Endothelial cell of umbilical vein (primary cell): ENCODE results near the gene PITX2. TPM values are rescaled to one million over a fixed set of nuclear protein-coding genes. Genes with fewer than 3 reads are reported as not detected.

ENCODE experiments used
- BruUV-seq: library from RNA; stranded (reverse); fragments of 400-500 nt; replicated peaks from 2 replicates; lab custom pipeline; 2021; lab: Mats Ljungman, UMichigan
- CTCF ChIA-PET: fragments of 300-600, 350-600 bp; sonication (Branson Sonifier 250); formaldehyde crosslinking; loops from one replicate; lab custom pipeline; 2021; ENCODE audit warnings: antibody characterized with exemption, inconsistent platforms; lab: Charles Lee
- POLR2A ChIA-PET: fragments of 300-600, 350-600 bp; sonication (Branson Sonifier 250); formaldehyde crosslinking; loops from one replicate; lab custom pipeline; 2021; ENCODE audit warnings: antibody characterized with exemption, inconsistent platforms; lab: Charles Lee
- DNase-seq: peaks from one replicate; pipeline ENCODE4 v3.0.0-alpha.2; 2011; ENCODE audit warnings: low read depth, low spot score
- FAIRE-seq: peaks from 2 replicates; lab custom pipeline; 2011; peaks lifted over from hg19 to GRCh38; lab: Jason Lieb, UNC
- H2AFZ ChIP-seq: 2 replicates; pipeline ENCODE4 v1.6.0; 2012; ENCODE audit warnings: low read depth, low read length, control low read depth, inconsistent platforms
- H3K27ac ChIP-seq: 2 replicates; pipeline ENCODE4 v1.5.1; 2011; ENCODE audit warnings: low read depth, mild to moderate bottlenecking, control low read depth, low read length, moderate library complexity; ENCODE audit not compliant: insufficient read depth
- H3K27me3 ChIP-seq, 2 experiments: 2 replicates each; pipeline versions ENCODE4 v1.6.0 to v1.6.1; 2011; ENCODE audit warnings: low read length in 2 of 2, mixed read lengths in 1 of 2; ENCODE audit not compliant: control insufficient read depth in 2 of 2, insufficient read depth in 2 of 2
- H3K36me3 ChIP-seq, 2 experiments: 2 replicates in 1 of 2; 3 replicates in 1 of 2; pipeline ENCODE4 v1.5.1; 2011; ENCODE audit warnings: low read length in 2 of 2, mild to moderate bottlenecking in 1 of 2, moderate library complexity in 1 of 2; ENCODE audit not compliant: control insufficient read depth in 2 of 2, insufficient read depth in 2 of 2; ENCODE audit errors: extremely low read depth in 1 of 2
- H3K4me1 ChIP-seq: 3 replicates; pipeline ENCODE4 v1.5.1; 2011; ENCODE audit warnings: mild to moderate bottlenecking, low read length; ENCODE audit not compliant: control insufficient read depth, insufficient read depth; ENCODE audit errors: extremely low read depth
- H3K4me2 ChIP-seq: 2 replicates; pipeline ENCODE4 v1.6.1; 2011; ENCODE audit warnings: low read length, control low read depth, mixed read lengths; ENCODE audit not compliant: insufficient read depth
- H3K4me3 ChIP-seq, 3 experiments: fragments of 200-600 bp in 1 of 3; sonication (generic), shearing (Covaris generic) in 1 of 3; replicated peaks in 1 of 3; 2 replicates each; pipeline ENCODE4 v1.5.1; 2011 to 2016; ENCODE audit warnings: control low read depth in 3 of 3, low read length in 3 of 3, mild to moderate bottlenecking in 2 of 3, inconsistent platforms in 1 of 3, low read depth in 1 of 3, moderate library complexity in 1 of 3; ENCODE audit not compliant: insufficient read depth in 1 of 3
- H3K79me2 ChIP-seq: 2 replicates; pipeline ENCODE4 v1.6.0; 2012; ENCODE audit warnings: low read length, inconsistent platforms; ENCODE audit not compliant: control insufficient read depth, insufficient read depth
- H3K9ac ChIP-seq: replicated peaks from 2 replicates; pipeline ENCODE3; 2011; ENCODE audit warnings: low read length, control low read depth; ENCODE audit not compliant: insufficient read depth; ENCODE audit errors: extremely low read depth
- H3K9me1 ChIP-seq: replicated peaks from 3 replicates; pipeline ENCODE4 v1.6.0; 2011; ENCODE audit warnings: mild to moderate bottlenecking, low read length; ENCODE audit not compliant: control insufficient read depth, insufficient read depth; ENCODE audit errors: extremely low read depth
- H3K9me3 ChIP-seq: replicated peaks from 2 replicates; pipeline ENCODE4 v1.5.1; 2012; ENCODE audit warnings: low read length, inconsistent platforms; ENCODE audit not compliant: control insufficient read depth, insufficient read depth
- H4K20me1 ChIP-seq: replicated peaks from 2 replicates; pipeline ENCODE3; 2011; ENCODE audit warnings: mild to moderate bottlenecking, low read length; ENCODE audit not compliant: control insufficient read depth, insufficient read depth; ENCODE audit errors: extremely low read depth
- EZH2 ChIP-seq: IDR thresholded peaks from 2 replicates; pipeline ENCODE4 v1.6.1; 2012; ENCODE audit warnings: borderline replicate concordance, low read depth, mild to moderate bottlenecking, moderate library complexity, low read length, inconsistent platforms; ENCODE audit not compliant: severe bottlenecking
- FOS ChIP-seq: IDR thresholded peaks from 2 replicates; pipeline ENCODE4 v1.6.1; 2011; ENCODE audit warnings: mild to moderate bottlenecking, low read length, moderate library complexity, borderline replicate concordance; ENCODE audit not compliant: insufficient read depth
- GATA2 ChIP-seq: IDR thresholded peaks from 2 replicates; pipeline ENCODE4 v1.7.0; 2011; ENCODE audit warnings: low read depth, mild to moderate bottlenecking, moderate library complexity, mixed read lengths, low read length; ENCODE audit not compliant: insufficient read length, insufficient read depth
- MYC ChIP-seq: IDR thresholded peaks from one replicate; pipeline ENCODE4 v1.6.1; 2011; ENCODE audit warnings: mild to moderate bottlenecking, low read depth, low read length
- POLR2A ChIP-seq: IDR thresholded peaks from 2 replicates; pipeline ENCODE4 v1.6.1; 2012; ENCODE audit warnings: low read depth, mild to moderate bottlenecking, control low read depth, low read length
- POLR2AphosphoS5 ChIP-seq: IDR thresholded peaks from 2 replicates; pipeline ENCODE4 v1.6.1; 2012; ENCODE audit warnings: low read depth, mild to moderate bottlenecking, control low read depth, low read length, moderate library complexity; ENCODE audit not compliant: insufficient read depth
- dilution Hi-C: fragments of 300-500 bp; cut with MboI; formaldehyde crosslinking; loops from one replicate; pipeline ENCODE4 v1.15.0; 2019; ENCODE audit warnings: low sequenced_read_pairs; ENCODE audit not compliant: extremely low pct_ligation_motif_present
- intact Hi-C: fragments of 100-400 bp; cut with micrococcal nuclease; formaldehyde crosslinking; loops from one replicate; pipeline ENCODE4 v1.10.0; 2022
- polyA plus RNA-seq, 4 experiments: library from polyadenylated mRNA; depleted of rRNA in 3 of 4; stranded (reverse) in 3 of 4; unstranded in 1 of 4; fragments of >200 nt; gene quantifications; 2 replicates each; pipeline versions ENCODE4 v1.2.1 to v1.2.3, GENCODE V29; 2011 to 2012; ENCODE audit warnings: missing spikeins in 1 of 4
- total RNA-seq: library from RNA; stranded (reverse); gene quantifications from 2 replicates; pipeline ENCODE4 v1.2.3, GENCODE V29; 2021
- TF ChIP-seq, protein P1 (sequence below): IDR thresholded peaks from 2 replicates; pipeline ENCODE4 v1.6.1; 2011; ENCODE audit not compliant: insufficient read depth, insufficient read length

Gene PITX2
- total and polyA plus RNA-seq, 2 donors (not counting 3 experiments of a cell fraction or from before 2014, with no cell fraction given) = 0.04 to 0.31 TPM

DNA sequence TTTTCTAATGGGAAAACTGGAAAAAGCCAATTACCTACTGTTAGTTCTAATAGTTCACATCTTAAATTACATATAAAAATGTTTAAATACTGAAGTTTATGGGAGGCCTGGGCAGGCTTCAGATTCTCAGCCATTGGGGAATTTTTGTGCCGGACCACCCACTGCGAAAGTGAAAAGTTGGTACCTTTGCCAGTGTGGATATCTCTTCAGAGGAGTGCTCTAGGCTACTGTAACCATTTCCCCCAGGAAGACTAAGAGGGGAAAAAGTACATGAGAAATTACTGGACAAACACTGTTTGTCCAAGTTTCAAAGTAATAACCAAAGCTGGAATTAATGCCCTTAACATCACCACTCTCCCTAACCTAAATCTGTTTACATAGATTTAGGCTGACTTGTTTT lies 20.8 kb downstream of the PITX2 start:
- Histone ChIP-seq H3K27ac (no peak overlapping the region), H3K4me2 (no peak overlapping the region), H3K9me3 (no peaks in the 10 kb centered on the region), H3K4me3 (no peak overlapping the region), H3K4me1 (no peaks in the 10 kb centered on the region), H3K79me2 (no peaks in the 10 kb centered on the region), H3K27me3 (peaks cover 4 to 34% of the 10 kb centered on the region in 2 experiments), H2AFZ (no peak overlapping the region), H3K36me3 (no peaks in the 10 kb centered on the region), H3K9ac (no peak overlapping the region), H4K20me1 (no peaks in the 10 kb centered on the region), H3K9me1 (no peaks in the 10 kb centered on the region)
- intact Hi-C loops = no loop called here
- TF ChIP-seq MYC (no peak), POLR2A (no peak), GATA2 (no peak), POLR2AphosphoS5 (no peak), EZH2 (no peak)
- TF ChIP-seq, protein P1, sequence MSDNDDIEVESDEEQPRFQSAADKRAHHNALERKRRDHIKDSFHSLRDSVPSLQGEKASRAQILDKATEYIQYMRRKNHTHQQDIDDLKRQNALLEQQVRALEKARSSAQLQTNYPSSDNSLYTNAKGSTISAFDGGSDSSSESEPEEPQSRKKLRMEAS = no peak
- FAIRE-seq (no peak), DNase-seq (no peak)
- ChIA-PET POLR2A (no interaction called here), CTCF (no interaction called here)
- dilution Hi-C loops = no loop called here
- no TSS peak for BruUV-seq

DNA sequence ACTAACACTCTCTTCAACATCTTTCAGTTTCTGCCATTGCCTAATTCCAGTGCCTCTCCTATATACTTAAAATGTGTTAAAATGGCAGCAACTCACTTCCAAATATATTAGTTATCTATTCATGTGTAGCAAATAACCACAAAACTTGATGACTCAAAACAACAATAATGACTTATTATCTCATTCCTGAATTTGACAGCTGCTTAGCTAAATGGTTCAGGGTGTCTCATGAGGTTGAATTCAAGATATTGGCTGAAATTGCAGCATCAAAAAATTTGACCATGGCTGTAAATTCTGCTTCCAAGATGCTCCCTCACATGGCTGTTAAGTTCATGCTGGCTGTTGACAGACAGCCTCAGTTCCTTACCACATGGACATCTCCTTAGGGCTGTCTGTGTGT lies 25.3 kb downstream of the PITX2 start:
- Histone ChIP-seq H3K4me3 (no peak overlapping the region), H3K9me3 (no peaks in the 10 kb centered on the region), H3K27ac (no peak overlapping the region), H4K20me1 (no peaks in the 10 kb centered on the region), H3K4me1 (no peaks in the 10 kb centered on the region), H3K27me3 (peaks cover under 1 to 32% of the 10 kb centered on the region in 2 experiments), H3K9ac (no peak overlapping the region), H2AFZ (no peak overlapping the region), H3K36me3 (no peaks in the 10 kb centered on the region), H3K79me2 (no peaks in the 10 kb centered on the region), H3K9me1 (no peaks in the 10 kb centered on the region), H3K4me2 (no peak overlapping the region)
- dilution Hi-C loops (no loop called here), intact Hi-C loops (no loop called here)
- ChIA-PET CTCF (interaction anchor here (2.2 kb wide), 1 partner anchor 12 kb away, joined by 12 read pairs; no protein-coding TSS in a partner anchor), POLR2A (no interaction called here)
- BruUV-seq = no TSS peak
- DNase-seq (no peak), FAIRE-seq (no peak)
- no peak for TF ChIP-seq MYC
- TF ChIP-seq GATA2 = no peak
- TF ChIP-seq FOS = no peak
